ENCODE data around the gene AGBL1.

Gene AGBL1

GRCh38 chr15:86237111-86237500 lies 157.4 kb downstream of the AGBL1 start:
- TF ChIP-seq CTCF (IDR thresholded peaks at IDR 0.05; ENCODE audit: extremely low read depth, missing control alignments): no peak
- DNase-seq (ENCODE audit: low spot score): no peak

DNA sequence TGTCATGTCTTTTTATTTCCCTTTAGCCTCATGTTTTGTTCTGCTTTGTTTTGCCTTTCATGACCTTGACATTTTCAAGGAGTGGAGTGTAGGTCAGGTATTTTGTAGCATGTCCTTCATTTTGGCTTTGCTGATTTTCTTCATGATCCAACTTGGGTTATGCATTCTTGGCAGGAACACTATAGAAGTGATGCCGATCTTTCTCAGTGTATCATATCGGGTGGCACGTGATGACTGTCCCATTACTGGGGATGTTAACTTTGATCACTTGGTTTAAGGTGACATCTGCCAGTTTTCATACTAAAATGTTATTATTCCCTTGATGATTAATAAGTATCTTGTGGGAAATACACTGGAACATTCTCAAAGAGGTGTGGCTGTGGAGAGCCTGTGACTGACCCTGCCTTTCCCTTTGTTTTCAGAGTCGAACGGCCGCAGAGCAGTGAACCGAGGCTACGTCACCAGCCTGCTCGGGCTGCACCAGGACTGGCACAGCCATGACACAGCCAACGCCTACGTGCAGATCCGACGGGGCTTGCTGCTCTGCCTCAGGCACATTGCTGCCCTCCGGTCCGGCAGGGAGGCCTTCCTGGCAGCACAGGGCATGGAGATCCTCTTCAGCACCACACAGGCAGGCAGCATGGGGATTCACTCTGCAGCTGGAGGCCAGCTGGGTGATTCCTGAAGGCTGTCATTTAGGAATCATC lies 167.7 kb downstream of the AGBL1 start:
- no peak for DNase-seq (ENCODE audit: low spot score)
- TF ChIP-seq CTCF (IDR thresholded peaks at IDR 0.05; ENCODE audit: extremely low read depth, missing control alignments): no peak

DNA sequence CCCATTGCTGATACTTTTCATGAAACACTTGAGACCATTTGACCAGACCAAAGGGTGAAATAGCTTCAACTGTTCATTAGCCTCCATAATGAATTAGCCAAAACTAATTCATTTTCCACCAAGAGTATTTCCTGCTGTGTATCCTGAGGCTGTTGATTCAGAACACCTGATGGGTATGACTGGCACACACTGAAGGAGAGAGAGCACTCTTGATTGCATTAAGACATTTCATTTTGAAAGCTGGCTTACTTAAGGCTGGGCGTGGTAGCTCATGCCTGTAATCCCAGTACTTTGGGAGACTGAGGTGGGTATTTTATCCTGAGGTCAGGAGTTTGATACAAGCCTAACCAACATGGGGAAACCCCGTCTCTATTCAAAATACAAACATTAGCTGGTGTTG lies 175.6 kb downstream of the AGBL1 start:
- DNase-seq (ENCODE audit: low spot score): no peak
- no peak for TF ChIP-seq CTCF (IDR thresholded peaks at IDR 0.05; ENCODE audit: extremely low read depth, missing control alignments)

DNA sequence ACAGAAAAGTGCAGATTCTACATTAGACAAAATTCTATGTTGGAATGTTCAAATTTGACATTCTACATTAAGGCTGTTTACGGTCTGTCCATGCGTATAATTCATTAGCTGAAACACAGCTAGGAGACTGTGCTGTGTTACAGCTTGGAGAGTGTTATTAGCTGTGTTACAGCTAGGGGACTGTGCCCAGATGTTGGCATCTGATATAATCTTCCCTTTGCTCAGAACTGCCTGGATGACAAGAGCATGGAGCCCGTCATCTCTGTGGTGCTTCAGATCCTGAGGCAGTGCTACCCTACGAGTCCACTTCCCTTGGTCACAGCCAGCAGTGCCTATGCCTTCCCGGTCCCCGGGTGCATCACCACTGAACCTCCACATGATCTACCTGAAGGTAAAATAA lies 177.0 kb downstream of the AGBL1 start:
- no peak for DNase-seq (ENCODE audit: low spot score)
- no peak for TF ChIP-seq CTCF (IDR thresholded peaks at IDR 0.05; ENCODE audit: extremely low read depth, missing control alignments)

GRCh38 chr15:86259589-86259988 lies 179.9 kb downstream of the AGBL1 start:
- no peak for DNase-seq (ENCODE audit: low spot score)
- no peak for TF ChIP-seq CTCF (IDR thresholded peaks at IDR 0.05; ENCODE audit: extremely low read depth, missing control alignments)

- TF ChIP-seq CTCF (IDR thresholded peaks at IDR 0.05; ENCODE audit: extremely low read depth, missing control alignments): no peak
Observed at GRCh38 chr15:86263230-86263629, 183.6 kb downstream of the AGBL1 start.

DNA sequence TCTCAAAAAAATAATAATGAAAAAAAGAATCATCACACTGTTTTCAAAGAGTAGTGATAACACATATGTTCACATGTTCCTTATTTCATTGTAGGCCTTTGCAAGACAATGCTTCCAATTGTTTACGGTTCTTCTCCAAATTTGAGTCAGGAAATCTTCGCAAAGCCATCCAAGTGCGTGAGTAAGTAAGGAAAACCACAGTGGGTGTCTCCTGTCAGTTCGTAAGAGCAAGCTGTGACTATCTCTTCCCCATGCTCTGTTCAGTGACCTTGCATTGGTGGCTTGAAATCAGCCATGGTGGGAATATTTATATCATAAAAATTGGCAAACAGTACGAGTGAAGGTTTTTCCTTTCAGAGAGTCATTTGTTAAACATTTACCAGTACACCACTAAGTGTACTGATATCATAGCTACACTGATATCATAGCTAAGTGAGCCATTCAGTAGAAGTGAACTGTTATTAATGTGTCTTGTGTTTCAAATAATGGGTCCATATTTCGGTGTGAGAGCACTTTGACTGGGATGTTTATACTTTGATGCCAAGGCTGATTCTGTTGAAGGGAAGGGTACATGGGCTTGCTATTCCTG lies 187.3 kb downstream of the AGBL1 start:
- no peak for DNase-seq (ENCODE audit: low spot score)
- TF ChIP-seq CTCF (IDR thresholded peaks at IDR 0.05; ENCODE audit: extremely low read depth, missing control alignments): no peak

More at GRCh38 chr15:86263230-86263629, 183.6 kb downstream of the AGBL1 start:
- DNase-seq (ENCODE audit: low spot score): no peak

Data from GM20000 (cell line).